Neural cell (in vitro differentiated cells): ENCODE results near the gene PIAS1. TPM values are rescaled to one million over a fixed set of nuclear protein-coding genes. Genes with fewer than 3 reads are reported as not detected.

Experiments used
- H2AFZ ChIP-seq: fragments of 200-600, 300-800 bp; sonication (generic), shearing (Covaris generic); 2 replicates; pipeline ENCODE4 v1.6.0; 2014; ENCODE audit warnings: low read depth, mild to moderate bottlenecking, antibody characterized with exemption, low read length, moderate library complexity
- H3F3A ChIP-seq: fragments of 200-600 bp; shearing (Covaris generic); 2 replicates; pipeline ENCODE4 v1.6.1; 2016; ENCODE audit warnings: mild to moderate bottlenecking, moderate library complexity, mixed read lengths, antibody characterized with exemption, low read length; ENCODE audit not compliant: insufficient read depth, poor library complexity, severe bottlenecking
- H3K27ac ChIP-seq: fragments of 200-600, 300-800 bp; sonication (generic), shearing (Covaris generic); 2 replicates; pipeline ENCODE4 v1.5.1; 2014; ENCODE audit warnings: mild to moderate bottlenecking, low read length, moderate library complexity
- H3K27me3 ChIP-seq: fragments of 300-800, 200-600 bp; sonication (generic), shearing (Covaris generic); 2 replicates; pipeline ENCODE4 v1.6.0; 2014; ENCODE audit warnings: mild to moderate bottlenecking, low read depth, low read length, moderate library complexity; ENCODE audit not compliant: insufficient read depth
- H3K36me3 ChIP-seq: fragments of 300-800, 200-600 bp; sonication (generic), shearing (Covaris generic); 2 replicates; pipeline ENCODE4 v1.5.1; 2014; ENCODE audit warnings: mild to moderate bottlenecking, antibody characterized with exemption, low read length, moderate library complexity; ENCODE audit not compliant: insufficient read depth
- H3K4me2 ChIP-seq: fragments of 300-800, 200-600 bp; sonication (generic), shearing (Covaris generic); 2 replicates; pipeline ENCODE4 v1.6.0; 2014; ENCODE audit warnings: mild to moderate bottlenecking, low read length
- H3K4me3 ChIP-seq: fragments of 300-800, 200-600 bp; sonication (generic), shearing (Covaris generic); 2 replicates; pipeline ENCODE4 v1.5.1; 2014; ENCODE audit warnings: mild to moderate bottlenecking, low read length, moderate library complexity
- H3K79me2 ChIP-seq: fragments of 200-600 bp; shearing (Covaris generic); replicated peaks from 2 replicates; pipeline ENCODE4 v1.6.0; 2014; ENCODE audit warnings: mild to moderate bottlenecking, low read length, moderate library complexity; ENCODE audit not compliant: insufficient read depth
- H3K9ac ChIP-seq: fragments of 300-800, 200-600 bp; sonication (generic), shearing (Covaris generic); 2 replicates; pipeline ENCODE4 v1.6.1; 2016; ENCODE audit warnings: mild to moderate bottlenecking, low read length, mixed read lengths
- H3K9me2 ChIP-seq: fragments of 200-600 bp; shearing (Covaris generic); 2 replicates; pipeline ENCODE4 v1.6.1; 2016; ENCODE audit warnings: mild to moderate bottlenecking, low read length, mixed read lengths; ENCODE audit not compliant: insufficient read depth
- H3K9me3 ChIP-seq: fragments of 200-600, 300-800 bp; sonication (generic), shearing (Covaris generic); 2 replicates; pipeline ENCODE4 v1.6.1; 2016; ENCODE audit warnings: mild to moderate bottlenecking, mixed run types, low read length, moderate library complexity, mixed read lengths
- H4K20me1 ChIP-seq: fragments of 200-600 bp; shearing (Covaris generic); 2 replicates; pipeline ENCODE4 v1.6.1; 2016; ENCODE audit warnings: mild to moderate bottlenecking, mixed run types; ENCODE audit not compliant: insufficient read depth
- EP300 ChIP-seq: fragments of 450-650 bp; conservative IDR thresholded peaks from 2 replicates; pipeline ENCODE4 v1.6.1; 2014; ENCODE audit warnings: antibody characterized with exemption, mild to moderate bottlenecking, moderate library complexity; ENCODE audit not compliant: poor library complexity, severe bottlenecking
- EZH2 ChIP-seq: fragments of 200-600, 300-800 bp; shearing (Covaris generic), sonication (generic); IDR thresholded peaks from 2 replicates; pipeline ENCODE4 v1.6.1; 2014; ENCODE audit warnings: antibody characterized with exemption, low read length, borderline replicate concordance, mild to moderate bottlenecking; ENCODE audit not compliant: insufficient read depth, poor library complexity, severe bottlenecking
- MXI1 ChIP-seq: fragments of 450-650 bp; conservative IDR thresholded peaks from 2 replicates; pipeline ENCODE4 v1.6.1; 2014; ENCODE audit warnings: antibody characterized with exemption, mild to moderate bottlenecking; ENCODE audit not compliant: poor library complexity, severe bottlenecking
- POLR2AphosphoS5 ChIP-seq: IDR thresholded peaks from 2 replicates; pipeline ENCODE4 v1.6.1; 2012
- RAD21 ChIP-seq: fragments of 450-650 bp; conservative IDR thresholded peaks from 2 replicates; pipeline ENCODE4 v1.6.1; 2014; ENCODE audit warnings: antibody characterized with exemption, mild to moderate bottlenecking, moderate library complexity
- REST ChIP-seq: IDR thresholded peaks from 2 replicates; pipeline ENCODE4 v1.6.1; 2012; ENCODE audit warnings: borderline replicate concordance
- SMC3 ChIP-seq: fragments of 450-650 bp; conservative IDR thresholded peaks from 2 replicates; pipeline ENCODE4 v1.6.1; 2014; ENCODE audit warnings: antibody characterized with exemption, mild to moderate bottlenecking, moderate library complexity; ENCODE audit not compliant: poor library complexity
- TAF1 ChIP-seq: IDR thresholded peaks from 2 replicates; pipeline ENCODE4 v1.6.1; 2012; ENCODE audit warnings: low read depth
- polyA plus RNA-seq: library from polyadenylated mRNA; depleted of rRNA; stranded (reverse); fragments of >200 nt; gene quantifications from 2 replicates; pipeline ENCODE4 v1.2.3, GENCODE V29; 2014
- TF ChIP-seq, protein P1 (sequence below): fragments of 450-650 bp; IDR thresholded peaks from 2 replicates; pipeline ENCODE4 v1.5.1; 2014; ENCODE audit warnings: antibody characterized with exemption, mild to moderate bottlenecking, moderate library complexity; ENCODE audit not compliant: poor library complexity, severe bottlenecking

PIAS1 gene
- polyA plus RNA-seq, 1 donor from 2014 or later: 14.3 TPM

DNA sequence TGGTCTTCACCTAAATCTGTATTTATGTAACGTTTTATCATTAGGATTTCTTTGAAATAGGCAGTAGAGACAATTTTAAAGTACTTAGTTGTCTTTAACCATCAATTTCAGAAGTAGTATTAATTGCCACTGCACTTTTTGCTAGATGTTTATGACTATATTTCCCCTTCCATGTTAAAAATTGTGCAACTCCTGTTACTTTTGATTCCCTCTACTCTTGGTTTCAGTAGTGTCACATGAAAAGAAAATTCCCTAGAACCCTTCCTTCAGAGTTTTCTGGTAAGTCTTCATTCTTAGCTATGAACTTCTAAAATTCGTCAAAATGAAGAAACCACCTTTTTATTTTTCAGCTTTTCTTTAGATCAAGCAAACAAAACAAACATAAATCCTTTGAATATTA is 7.1 kb downstream of the PIAS1 start:
- Histone ChIP-seq H3F3A (no peaks in the 10 kb centered on the region), H4K20me1 (peaks cover 5% of the 10 kb centered on the region), H3K36me3 (no peaks in the 10 kb centered on the region), H3K9ac (no peak overlapping the region), H3K9me2 (no peaks in the 10 kb centered on the region), H3K79me2 (peaks cover 95% of the 10 kb centered on the region), H3K9me3 (no peaks in the 10 kb centered on the region), H3K4me3 (no peak overlapping the region), H3K27me3 (no peaks in the 10 kb centered on the region), H3K27ac (no peak overlapping the region), H3K4me2 (no peak overlapping the region), H2AFZ (no peak overlapping the region)
- TF ChIP-seq, protein P1, sequence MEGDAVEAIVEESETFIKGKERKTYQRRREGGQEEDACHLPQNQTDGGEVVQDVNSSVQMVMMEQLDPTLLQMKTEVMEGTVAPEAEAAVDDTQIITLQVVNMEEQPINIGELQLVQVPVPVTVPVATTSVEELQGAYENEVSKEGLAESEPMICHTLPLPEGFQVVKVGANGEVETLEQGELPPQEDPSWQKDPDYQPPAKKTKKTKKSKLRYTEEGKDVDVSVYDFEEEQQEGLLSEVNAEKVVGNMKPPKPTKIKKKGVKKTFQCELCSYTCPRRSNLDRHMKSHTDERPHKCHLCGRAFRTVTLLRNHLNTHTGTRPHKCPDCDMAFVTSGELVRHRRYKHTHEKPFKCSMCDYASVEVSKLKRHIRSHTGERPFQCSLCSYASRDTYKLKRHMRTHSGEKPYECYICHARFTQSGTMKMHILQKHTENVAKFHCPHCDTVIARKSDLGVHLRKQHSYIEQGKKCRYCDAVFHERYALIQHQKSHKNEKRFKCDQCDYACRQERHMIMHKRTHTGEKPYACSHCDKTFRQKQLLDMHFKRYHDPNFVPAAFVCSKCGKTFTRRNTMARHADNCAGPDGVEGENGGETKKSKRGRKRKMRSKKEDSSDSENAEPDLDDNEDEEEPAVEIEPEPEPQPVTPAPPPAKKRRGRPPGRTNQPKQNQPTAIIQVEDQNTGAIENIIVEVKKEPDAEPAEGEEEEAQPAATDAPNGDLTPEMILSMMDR: no peak
- TF ChIP-seq SMC3 (no peak), EZH2 (no peak), RAD21 (no peak), MXI1 (no peak), TAF1 (no peak), POLR2AphosphoS5 (no peak), EP300 (no peak), REST (no peak)

DNA sequence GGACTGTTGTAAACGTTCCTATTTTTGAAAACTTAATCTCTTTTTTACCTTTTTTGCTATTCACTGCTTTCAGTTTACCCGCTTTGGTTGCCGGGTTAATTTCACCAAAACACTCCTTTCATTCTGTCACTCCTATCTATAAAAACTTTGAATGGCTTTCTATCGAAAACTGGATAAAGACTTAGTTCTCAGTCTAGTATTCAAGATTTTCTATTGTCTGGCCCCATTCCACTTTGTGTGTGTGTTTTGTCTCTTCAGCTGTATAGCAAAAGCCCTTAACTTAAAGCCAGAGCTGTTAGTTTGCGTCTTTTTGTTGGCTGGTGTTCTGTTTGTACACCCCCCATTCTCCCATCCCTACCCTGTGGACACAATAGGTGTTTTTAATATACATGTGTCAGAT is 7.5 kb downstream of the PIAS1 start:
- no peaks in the 10 kb centered on the region for H3K9me2 ChIP-seq
- H3F3A ChIP-seq: no peaks in the 10 kb centered on the region
- no peaks in the 10 kb centered on the region for H3K9me3 ChIP-seq
- H3K9ac ChIP-seq: no peak overlapping the region
- H4K20me1 ChIP-seq: peaks cover 5% of the 10 kb centered on the region
- peaks cover 94% of the 10 kb centered on the region for H3K79me2 ChIP-seq
- H2AFZ ChIP-seq: no peak overlapping the region
- H3K27ac ChIP-seq: no peak overlapping the region
- no peaks in the 10 kb centered on the region for H3K27me3 ChIP-seq
- no peaks in the 10 kb centered on the region for H3K36me3 ChIP-seq
- TF ChIP-seq RAD21 (no peak), SMC3 (no peak), TAF1 (no peak), EZH2 (no peak), EP300 (no peak), REST (no peak), MXI1 (no peak), POLR2AphosphoS5 (no peak)
- TF ChIP-seq, protein P1: no peak
- no peak overlapping the region for H3K4me2 ChIP-seq
- peak overlapping the region; percentile 4 for H3K4me3 ChIP-seq
